LNCaP clone FGC (cell line): ENCODE measurements around the gene PER3.

Experiments used
- DNase-seq: peaks from one replicate; pipeline ENCODE4 v3.0.0-alpha.2; 2011; ENCODE audit warnings: low read depth
- H3K4me3 ChIP-seq: 2 replicates; pipeline ENCODE4 v1.5.1; 2011; ENCODE audit warnings: mild to moderate bottlenecking, low read depth, low read length, control low read depth
- TF ChIP-seq, protein P1 (sequence below): IDR thresholded peaks from 2 replicates; pipeline ENCODE4 v1.5.1; 2012; ENCODE audit warnings: mild to moderate bottlenecking; ENCODE audit not compliant: control insufficient read depth, insufficient read depth; ENCODE audit errors: extremely low read depth

PER3 gene

DNA sequence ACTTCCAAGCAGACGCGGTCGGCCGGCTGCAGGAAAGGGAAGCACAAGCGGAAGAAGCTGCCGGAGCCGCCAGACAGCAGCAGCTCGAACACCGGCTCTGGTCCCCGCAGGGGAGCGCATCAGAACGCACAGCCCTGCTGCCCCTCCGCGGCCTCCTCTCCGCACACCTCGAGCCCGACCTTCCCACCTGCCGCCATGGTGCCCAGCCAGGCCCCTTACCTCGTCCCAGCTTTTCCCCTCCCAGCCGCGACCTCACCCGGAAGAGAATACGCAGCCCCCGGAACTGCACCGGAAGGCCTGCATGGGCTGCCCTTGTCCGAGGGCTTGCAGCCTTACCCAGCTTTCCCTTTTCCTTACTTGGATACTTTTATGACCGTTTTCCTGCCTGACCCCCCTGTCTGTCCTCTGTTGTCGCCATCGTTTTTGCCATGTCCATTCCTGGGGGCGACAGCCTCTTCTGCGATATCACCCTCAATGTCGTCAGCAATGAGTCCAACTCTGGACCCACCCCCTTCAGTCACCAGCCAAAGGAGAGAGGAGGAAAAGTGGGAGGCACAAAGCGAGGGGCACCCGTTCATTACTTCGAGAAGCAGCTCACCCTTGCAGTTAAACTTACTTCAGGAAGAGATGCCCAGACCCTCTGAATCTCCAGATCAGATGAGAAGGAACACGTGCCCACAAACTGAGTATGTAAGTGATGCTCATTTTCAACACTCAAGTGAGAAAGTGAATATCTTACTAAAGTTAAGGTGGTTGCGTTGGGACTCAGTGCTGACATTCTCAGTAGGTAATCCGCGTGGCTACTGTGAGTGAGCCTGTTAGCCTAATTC lies 43.2 kb downstream of the PER3 start:
- no peak for DNase-seq
- no peak overlapping the region for H3K4me3 ChIP-seq
- TF ChIP-seq, protein P1, sequence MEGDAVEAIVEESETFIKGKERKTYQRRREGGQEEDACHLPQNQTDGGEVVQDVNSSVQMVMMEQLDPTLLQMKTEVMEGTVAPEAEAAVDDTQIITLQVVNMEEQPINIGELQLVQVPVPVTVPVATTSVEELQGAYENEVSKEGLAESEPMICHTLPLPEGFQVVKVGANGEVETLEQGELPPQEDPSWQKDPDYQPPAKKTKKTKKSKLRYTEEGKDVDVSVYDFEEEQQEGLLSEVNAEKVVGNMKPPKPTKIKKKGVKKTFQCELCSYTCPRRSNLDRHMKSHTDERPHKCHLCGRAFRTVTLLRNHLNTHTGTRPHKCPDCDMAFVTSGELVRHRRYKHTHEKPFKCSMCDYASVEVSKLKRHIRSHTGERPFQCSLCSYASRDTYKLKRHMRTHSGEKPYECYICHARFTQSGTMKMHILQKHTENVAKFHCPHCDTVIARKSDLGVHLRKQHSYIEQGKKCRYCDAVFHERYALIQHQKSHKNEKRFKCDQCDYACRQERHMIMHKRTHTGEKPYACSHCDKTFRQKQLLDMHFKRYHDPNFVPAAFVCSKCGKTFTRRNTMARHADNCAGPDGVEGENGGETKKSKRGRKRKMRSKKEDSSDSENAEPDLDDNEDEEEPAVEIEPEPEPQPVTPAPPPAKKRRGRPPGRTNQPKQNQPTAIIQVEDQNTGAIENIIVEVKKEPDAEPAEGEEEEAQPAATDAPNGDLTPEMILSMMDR, result no peak

DNA sequence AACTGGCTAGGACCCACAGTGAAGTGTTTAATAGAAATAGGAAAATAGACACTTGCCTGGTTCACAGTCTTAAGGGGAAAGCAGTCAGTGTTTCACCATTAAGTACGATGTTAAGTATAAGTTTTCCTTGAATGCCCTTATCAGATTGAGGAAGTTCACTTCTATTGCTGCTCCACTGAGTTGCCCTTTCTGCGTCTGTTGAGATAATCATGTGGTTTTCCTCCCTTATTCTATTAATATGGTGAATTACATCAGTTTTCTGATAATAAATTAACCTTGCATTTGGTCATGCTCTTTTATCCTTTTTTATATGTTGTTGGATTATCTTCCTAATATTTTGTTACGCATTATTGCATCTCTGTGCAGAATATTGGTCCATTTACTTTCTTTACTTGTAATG lies 47.4 kb downstream of the PER3 start:
- TF ChIP-seq, protein P1, result no peak
- no peak for DNase-seq
- no peak overlapping the region for H3K4me3 ChIP-seq

DNA sequence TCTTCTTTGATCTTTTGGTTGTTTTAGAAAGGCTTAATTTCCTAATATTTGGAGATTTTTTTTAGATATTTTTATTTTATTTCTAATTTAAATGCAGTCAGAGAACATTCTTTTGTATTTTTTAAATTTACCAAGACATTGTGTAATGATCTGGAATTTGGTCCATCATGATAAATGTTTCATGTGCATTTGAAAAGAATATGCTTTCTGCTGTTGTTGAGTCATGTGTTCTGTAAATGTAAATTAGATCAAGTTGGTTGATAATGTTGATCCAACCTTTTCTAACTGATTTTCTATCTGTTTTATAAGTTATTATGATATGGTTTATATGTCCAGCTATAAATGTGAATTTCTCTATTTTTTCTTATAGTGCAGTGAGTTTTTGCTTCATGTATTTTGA lies 48.9 kb downstream of the PER3 start:
- TF ChIP-seq, protein P1, result no peak
- no peak overlapping the region for H3K4me3 ChIP-seq
- no peak for DNase-seq

DNA sequence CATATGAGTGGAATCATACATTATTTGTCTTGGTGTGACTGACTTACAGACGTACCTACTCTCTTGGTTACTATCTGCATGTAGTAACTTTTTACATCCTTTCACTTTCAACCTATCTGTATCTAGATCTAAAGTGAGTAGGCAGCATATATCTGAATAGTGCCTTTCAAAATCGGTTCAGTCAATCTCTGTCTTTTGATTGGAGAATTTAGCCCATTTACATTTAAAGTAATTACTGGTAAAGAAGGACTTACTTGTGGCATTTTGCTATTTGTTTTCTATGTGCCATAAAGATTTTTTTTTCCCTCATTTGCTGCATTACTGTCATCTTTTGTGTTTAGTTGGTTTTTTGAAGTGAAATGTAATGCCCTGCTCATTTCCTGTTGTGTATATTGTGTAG lies 54.6 kb downstream of the PER3 start:
- H3K4me3 ChIP-seq, result no peak overlapping the region
- DNase-seq, result no peak
- TF ChIP-seq, protein P1, result no peak

DNA sequence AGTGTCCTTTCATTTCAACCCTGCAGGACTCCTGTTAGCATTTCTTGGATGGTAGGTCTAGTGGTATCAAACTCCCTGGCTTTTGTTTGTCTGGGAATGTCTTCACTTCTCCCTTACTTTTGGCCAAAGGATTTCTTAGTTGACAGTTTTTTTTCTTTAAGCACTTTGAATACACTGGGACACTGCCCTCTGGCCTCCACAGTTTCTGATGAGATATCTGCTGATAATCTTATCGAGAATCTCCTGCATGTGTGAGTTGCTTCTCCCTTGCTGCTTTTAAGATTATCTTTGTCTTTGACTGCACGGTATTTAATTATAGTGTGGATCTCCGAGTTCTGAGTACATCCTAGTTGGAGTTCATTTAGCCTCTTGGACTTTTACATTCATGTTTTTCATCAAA lies 55.4 kb downstream of the PER3 start:
- DNase-seq, result no peak
- TF ChIP-seq, protein P1, result no peak

DNA sequence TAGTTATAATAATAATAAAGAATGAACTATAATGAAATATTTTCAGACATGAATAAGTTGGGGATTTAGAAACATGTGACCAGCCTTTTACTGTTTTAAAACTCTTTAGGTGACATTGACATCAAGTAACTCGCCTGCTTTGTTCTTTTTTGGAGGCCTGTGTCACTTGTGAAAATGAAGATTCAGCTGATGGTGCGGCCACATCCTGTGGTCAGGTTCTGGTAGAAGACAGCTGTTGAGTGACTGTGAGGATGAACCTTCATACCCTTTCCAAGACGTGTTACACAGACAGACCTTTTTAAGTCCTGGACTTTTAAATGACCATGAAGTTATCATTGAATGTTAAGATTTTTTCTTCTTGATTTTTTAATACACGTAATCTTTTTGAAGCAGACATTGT lies 58.4 kb downstream of the PER3 start:
- no peak for DNase-seq
- TF ChIP-seq, protein P1, result no peak
- no peak overlapping the region for H3K4me3 ChIP-seq

More for the DNA sequence above, 55.4 kb downstream of the PER3 start:
- H3K4me3 ChIP-seq, result no peak overlapping the region

DNA sequence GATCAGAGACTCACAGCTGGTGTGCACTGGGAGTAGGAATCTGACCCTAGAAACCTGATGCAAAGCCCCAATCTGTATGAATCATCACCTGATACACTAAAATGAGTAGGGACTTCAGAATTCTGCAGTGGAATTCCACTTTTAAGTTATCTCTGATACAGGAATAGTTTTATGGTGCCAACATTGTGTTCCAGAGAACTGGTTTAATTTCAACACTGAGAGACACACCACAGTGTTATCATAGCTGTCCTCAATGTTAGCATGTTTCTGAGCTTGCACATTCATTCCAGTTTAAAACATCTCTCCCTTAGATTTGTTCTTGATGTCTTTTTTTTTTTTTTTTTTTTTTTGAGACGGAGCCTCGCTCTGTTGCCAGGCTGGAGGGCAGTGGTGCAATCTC lies 61.7 kb downstream of the PER3 start:
- no peak overlapping the region for H3K4me3 ChIP-seq
- TF ChIP-seq, protein P1, result no peak
- DNase-seq, result no peak
